HCT116 (cell line): Measurements from ENCODE around the gene OTOP3. TPM values are rescaled to one million over a fixed set of nuclear protein-coding genes. Genes with fewer than 3 reads are reported as not detected.

Experiments
- ATAC-seq: fragments of 200-7000 bp; cut with Tn5 transposase; 2 replicates; pipeline ENCODE4 v1.9.1; 2020; ENCODE audit warnings: mild to moderate bottlenecking, moderate library complexity
- BruUV-seq: library from RNA; stranded (reverse); fragments of 400-500 nt; replicated peaks from 2 replicates; lab custom pipeline; 2021; lab: Mats Ljungman, UMichigan
- CTCF ChIA-PET: fragments of 300-600 bp; sonication (Branson Sonifier 250); formaldehyde crosslinking; loops from one replicate; lab custom pipeline; 2021; ENCODE audit warnings: antibody characterized with exemption; lab: Charles Lee
- POLR2A ChIA-PET: fragments of 300-600, 350-600 bp; sonication (Branson Sonifier 250); formaldehyde crosslinking; loops from one replicate; lab custom pipeline; 2021; ENCODE audit warnings: antibody characterized with exemption; lab: Charles Lee
- RAD21 ChIA-PET, 2 experiments: fragments of 300-600 bp; sonication (Branson Sonifier 250); formaldehyde crosslinking; loops; one replicate each; lab custom pipeline; 2023; ENCODE audit warnings: low total read pairs in 2 of 2; ENCODE audit not compliant: uncharacterized antibody in 2 of 2, unreplicated experiment in 2 of 2, low non-redundant PET in 1 of 2; lab: Charles Lee
- DNase-seq: peaks from one replicate; pipeline ENCODE4 v3.0.0-alpha.2; 2010; ENCODE audit warnings: low read depth, low spot score
- H2AFZ ChIP-seq: fragments of 200-600 bp; shearing (Covaris generic), sonication (generic); 2 replicates; pipeline ENCODE4 v1.6.1; 2017; ENCODE audit warnings: low read depth, mixed run types, mixed read lengths, antibody characterized with exemption, low read length; ENCODE audit not compliant: poor library complexity, severe bottlenecking
- H3K27ac ChIP-seq: 2 replicates; pipeline ENCODE4 v1.5.1; 2012; ENCODE audit warnings: low read depth, low read length
- H3K27me3 ChIP-seq: fragments of 200-600 bp; sonication (generic); 2 replicates; pipeline ENCODE4 v1.6.1; 2016; ENCODE audit warnings: mixed run types, low read length, mixed read lengths; ENCODE audit not compliant: insufficient read depth
- H3K36me3 ChIP-seq, 2 experiments: fragments of 200-500 bp in 1 of 2; fragments of 200-600 bp in 1 of 2; sonication (Bioruptor generic) in 1 of 2; sonication (generic) in 1 of 2; 2 replicates each; pipeline versions ENCODE4 v1.5.1 to v1.6.1; 2014 to 2016; ENCODE audit warnings: low read length in 2 of 2, inconsistent platforms in 1 of 2, mixed read lengths in 1 of 2, mixed run types in 1 of 2; ENCODE audit not compliant: insufficient read depth in 2 of 2, control insufficient read depth in 1 of 2
- H3K4me1 ChIP-seq, 2 experiments: fragments of 200-600 bp in 1 of 2; sonication (generic) in 1 of 2; 2 replicates each; pipeline versions ENCODE4 v1.5.1 to v1.6.1; 2012 to 2017; ENCODE audit warnings: low read length in 2 of 2, inconsistent platforms in 1 of 2, mild to moderate bottlenecking in 1 of 2, mixed read lengths in 1 of 2, mixed run types in 1 of 2, moderate library complexity in 1 of 2; ENCODE audit not compliant: insufficient read depth in 2 of 2, control insufficient read depth in 1 of 2
- H3K4me2 ChIP-seq: fragments of 200-600 bp; sonication (generic); 2 replicates; pipeline ENCODE4 v1.6.1; 2017; ENCODE audit warnings: mixed run types, low read length, mixed read lengths
- H3K4me3 ChIP-seq, 2 experiments: fragments of 200-600 bp in 1 of 2; sonication (generic) in 1 of 2; replicated peaks in 1 of 2; 2 replicates each; pipeline ENCODE4 v1.5.1; 2011 to 2016; ENCODE audit warnings: low read length in 2 of 2, control low read depth in 1 of 2, low read depth in 1 of 2, mild to moderate bottlenecking in 1 of 2, mixed read lengths in 1 of 2, mixed run types in 1 of 2
- H3K79me2 ChIP-seq: fragments of 200-600 bp; sonication (generic); 2 replicates; pipeline ENCODE4 v1.6.1; 2017; ENCODE audit warnings: mild to moderate bottlenecking, mixed run types, low read length, moderate library complexity, mixed read lengths; ENCODE audit not compliant: insufficient read depth
- H3K9ac ChIP-seq: fragments of 200-600 bp; sonication (generic); 2 replicates; pipeline ENCODE4 v1.6.1; 2016; ENCODE audit warnings: low read length, mixed read lengths
- H3K9me2 ChIP-seq: fragments of 200-600 bp; sonication (generic), shearing (Covaris generic); 2 replicates; pipeline ENCODE4 v1.6.1; 2017; ENCODE audit warnings: mixed run types, mild to moderate bottlenecking, moderate library complexity; ENCODE audit not compliant: insufficient read depth
- H3K9me3 ChIP-seq, 2 experiments: fragments of 200-500 bp in 1 of 2; fragments of 200-600 bp in 1 of 2; sonication (Bioruptor generic) in 1 of 2; sonication (generic) in 1 of 2; 2 replicates each; pipeline ENCODE4 v1.6.1; 2014 to 2017; ENCODE audit warnings: low read length in 2 of 2, mixed read lengths in 2 of 2, inconsistent platforms in 1 of 2, low read depth in 1 of 2, mild to moderate bottlenecking in 1 of 2, mixed run types in 1 of 2, moderate library complexity in 1 of 2; ENCODE audit not compliant: control insufficient read depth in 1 of 2, insufficient read depth in 1 of 2
- H4K20me1 ChIP-seq: fragments of 200-600 bp; sonication (generic), shearing (Covaris generic); 2 replicates; pipeline ENCODE4 v1.6.1; 2017; ENCODE audit warnings: mixed run types, mild to moderate bottlenecking, moderate library complexity; ENCODE audit not compliant: insufficient read depth
- CEBPB ChIP-seq: IDR thresholded peaks from 2 replicates; pipeline ENCODE4 v1.6.1; 2012; ENCODE audit warnings: low read depth
- EGR1 ChIP-seq: IDR thresholded peaks from 2 replicates; pipeline ENCODE4 v1.6.1; 2012; ENCODE audit warnings: low read depth
- EZH2 ChIP-seq: fragments of 200-600 bp; sonication (generic); IDR thresholded peaks from 2 replicates; pipeline ENCODE4 v1.6.1; 2017; ENCODE audit warnings: antibody characterized with exemption, mixed run types
- FOSL1 ChIP-seq: IDR thresholded peaks from 2 replicates; pipeline ENCODE4 v1.6.1; 2012; ENCODE audit warnings: low read depth
- MAX ChIP-seq: IDR thresholded peaks from 2 replicates; pipeline ENCODE4 v1.6.1; 2012
- POLR2AphosphoS5 ChIP-seq: IDR thresholded peaks from 2 replicates; pipeline ENCODE4 v1.6.1; 2011; ENCODE audit warnings: mild to moderate bottlenecking, low read depth, low read length, moderate library complexity
- RAD21 ChIP-seq: IDR thresholded peaks from 2 replicates; pipeline ENCODE4 v1.6.1; 2012; ENCODE audit warnings: low read depth, mild to moderate bottlenecking
- REST ChIP-seq: IDR thresholded peaks from 2 replicates; pipeline ENCODE4 v1.6.1; 2012; ENCODE audit warnings: low read depth
- SP1 ChIP-seq: IDR thresholded peaks from 2 replicates; pipeline ENCODE4 v1.6.1; 2012; ENCODE audit warnings: low read depth
- SRF ChIP-seq: IDR thresholded peaks from 2 replicates; pipeline ENCODE4 v1.6.1; 2012; ENCODE audit warnings: low read depth
- TCF7L2 ChIP-seq: IDR thresholded peaks from 2 replicates; pipeline ENCODE4 v1.7.0; 2011; ENCODE audit warnings: borderline replicate concordance, inconsistent platforms; ENCODE audit not compliant: insufficient read depth, insufficient read length; ENCODE audit errors: extremely low read depth
- YY1 ChIP-seq: IDR thresholded peaks from 2 replicates; pipeline ENCODE4 v1.6.1; 2011; ENCODE audit warnings: low read length, low read depth, moderate library complexity, mild to moderate bottlenecking; ENCODE audit not compliant: insufficient replicate concordance; ENCODE audit errors: extremely low read depth
- ZFX ChIP-seq: fragments of 450-650 bp; IDR thresholded peaks from 2 replicates; pipeline ENCODE4 v1.6.1; 2017
- ZNF274 ChIP-seq: fragments of 200-500 bp; sonication (Bioruptor generic); IDR thresholded peaks from 2 replicates; pipeline ENCODE4 v1.6.1; 2014; ENCODE audit warnings: mild to moderate bottlenecking, low read depth, low read length, inconsistent platforms
- intact Hi-C: fragments of 100-400 bp; cut with micrococcal nuclease; formaldehyde crosslinking; loops from 2 replicates; pipeline ENCODE4 v1.10.0; 2022
- total RNA-seq: library from RNA; stranded (reverse); gene quantifications from one replicate; pipeline ENCODE4 v1.2.1, GENCODE V29; 2021; ENCODE audit not compliant: unreplicated experiment
- TF ChIP-seq, protein P1 (sequence below): IDR thresholded peaks from 2 replicates; pipeline ENCODE4 v1.6.1; 2011; ENCODE audit warnings: mild to moderate bottlenecking, low read length, moderate library complexity; ENCODE audit not compliant: insufficient replicate concordance; ENCODE audit errors: extremely low read depth

Gene OTOP3
- total RNA-seq, 1 experiment from 2014 or later, result not detected

GRCh38 chr17:74986206-74986576 lies 50.5 kb downstream of the OTOP3 start:
- no TSS peak for BruUV-seq
- Histone ChIP-seq H4K20me1 (no peaks in the 10 kb centered on the region), H3K36me3 (no peaks in the 10 kb centered on the region), H3K27ac (no peak overlapping the region), H3K9me2 (no peaks in the 10 kb centered on the region), H3K4me3 (no peak overlapping the region), H3K4me1 (peaks cover 41 to 57% of the 10 kb centered on the region in 2 experiments), H2AFZ (no peak overlapping the region), H3K4me2 (no peak overlapping the region), H3K27me3 (no peaks in the 10 kb centered on the region), H3K79me2 (peaks cover 22% of the 10 kb centered on the region; the same call in 1 of the 2 replicates), H3K9ac (no peak overlapping the region), H3K9me3 (no peaks in the 10 kb centered on the region)
- DNase-seq (no peak), ATAC-seq (no peak)
- ChIA-PET CTCF (no interaction called here), RAD21 (no interaction called here), POLR2A (no interaction called here)
- intact Hi-C loops, result no loop called here
- TF ChIP-seq EGR1 (no peak), REST (no peak), TCF7L2 (no peak), YY1 (no peak), ZNF274 (no peak), MAX (no peak), EZH2 (no peak), FOSL1 (no peak), SRF (no peak), CEBPB (no peak), POLR2AphosphoS5 (no peak), SP1 (no peak), RAD21 (no peak), ZFX (no peak)
- TF ChIP-seq, protein P1, sequence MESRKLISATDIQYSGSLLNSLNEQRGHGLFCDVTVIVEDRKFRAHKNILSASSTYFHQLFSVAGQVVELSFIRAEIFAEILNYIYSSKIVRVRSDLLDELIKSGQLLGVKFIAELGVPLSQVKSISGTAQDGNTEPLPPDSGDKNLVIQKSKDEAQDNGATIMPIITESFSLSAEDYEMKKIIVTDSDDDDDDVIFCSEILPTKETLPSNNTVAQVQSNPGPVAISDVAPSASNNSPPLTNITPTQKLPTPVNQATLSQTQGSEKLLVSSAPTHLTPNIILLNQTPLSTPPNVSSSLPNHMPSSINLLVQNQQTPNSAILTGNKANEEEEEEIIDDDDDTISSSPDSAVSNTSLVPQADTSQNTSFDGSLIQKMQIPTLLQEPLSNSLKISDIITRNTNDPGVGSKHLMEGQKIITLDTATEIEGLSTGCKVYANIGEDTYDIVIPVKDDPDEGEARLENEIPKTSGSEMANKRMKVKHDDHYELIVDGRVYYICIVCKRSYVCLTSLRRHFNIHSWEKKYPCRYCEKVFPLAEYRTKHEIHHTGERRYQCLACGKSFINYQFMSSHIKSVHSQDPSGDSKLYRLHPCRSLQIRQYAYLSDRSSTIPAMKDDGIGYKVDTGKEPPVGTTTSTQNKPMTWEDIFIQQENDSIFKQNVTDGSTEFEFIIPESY, result no peak
